Panc1 (cell line): ENCODE measurements around the gene MARK4. TPM values are rescaled to one million over a fixed set of nuclear protein-coding genes. Genes with fewer than 3 reads are reported as not detected.

Experiments
- ATAC-seq: fragments of 200-7000 bp; cut with Tn5 transposase; 2 replicates; pipeline ENCODE4 v1.9.1; 2020; ENCODE audit warnings: mild to moderate bottlenecking, moderate library complexity
- BruUV-seq: library from RNA; stranded (reverse); fragments of 400-500 nt; replicated peaks from 2 replicates; lab custom pipeline; 2021; lab: Mats Ljungman, UMichigan
- CTCF ChIA-PET: fragments of 300-600 bp; sonication (Branson Sonifier 250); formaldehyde crosslinking; loops from one replicate; lab custom pipeline; 2022; ENCODE audit warnings: antibody characterized with exemption; lab: Charles Lee
- POLR2A ChIA-PET: fragments of 300-600 bp; sonication (Branson Sonifier 250); formaldehyde crosslinking; loops from one replicate; lab custom pipeline; 2022; ENCODE audit warnings: antibody characterized with exemption; lab: Charles Lee
- DNase-seq: peaks from one replicate; pipeline ENCODE4 v3.0.0-alpha.2; 2010; ENCODE audit warnings: low read depth, low spot score
- H3K27ac ChIP-seq: 2 replicates; pipeline ENCODE4 v1.5.1; 2011; ENCODE audit warnings: mild to moderate bottlenecking, low read length, inconsistent platforms
- H3K27me3 ChIP-seq: fragments of 200-500 bp; sonication (Bioruptor generic); 2 replicates; pipeline ENCODE4 v1.6.0; 2014; ENCODE audit warnings: low read length, inconsistent platforms; ENCODE audit not compliant: control insufficient read depth, insufficient read depth
- H3K36me3 ChIP-seq: fragments of 200-500 bp; sonication (Bioruptor generic); 2 replicates; pipeline ENCODE4 v1.5.1; 2014; ENCODE audit warnings: inconsistent platforms, mild to moderate bottlenecking, low read length, moderate library complexity; ENCODE audit not compliant: control insufficient read depth, insufficient read depth
- H3K4me1 ChIP-seq: 2 replicates; pipeline ENCODE4 v1.5.1; 2011; ENCODE audit warnings: inconsistent platforms, mild to moderate bottlenecking, low read length, moderate library complexity; ENCODE audit not compliant: control insufficient read depth, insufficient read depth
- H3K4me3 ChIP-seq, 2 experiments: 2 replicates each; pipeline ENCODE4 v1.5.1; 2011 to 2012; ENCODE audit warnings: low read depth in 2 of 2, low read length in 2 of 2, mild to moderate bottlenecking in 2 of 2, inconsistent platforms in 1 of 2, moderate library complexity in 1 of 2
- H3K9me3 ChIP-seq: fragments of 200-500 bp; sonication (Bioruptor generic); 2 replicates; pipeline ENCODE4 v1.5.1; 2014; ENCODE audit warnings: low read depth, mild to moderate bottlenecking, inconsistent platforms, low read length, moderate library complexity; ENCODE audit not compliant: control insufficient read depth, insufficient read depth
- CTCF ChIP-seq: fragments of 450-650 bp; IDR thresholded peaks from 2 replicates; pipeline ENCODE4 v1.5.1; 2017; ENCODE audit warnings: mild to moderate bottlenecking
- POLR2AphosphoS5 ChIP-seq: IDR thresholded peaks from 2 replicates; pipeline ENCODE4 v1.6.1; 2012; ENCODE audit warnings: mild to moderate bottlenecking, low read depth, low read length, moderate library complexity
- REST ChIP-seq, 2 experiments: IDR thresholded peaks; 2 replicates each; pipeline ENCODE4 v1.6.1; 2011 to 2012; ENCODE audit warnings: low read depth in 2 of 2, control low read depth in 1 of 2, low read length in 1 of 2, mild to moderate bottlenecking in 1 of 2, moderate library complexity in 1 of 2; ENCODE audit not compliant: insufficient read depth in 1 of 2
- SIN3A ChIP-seq: IDR thresholded peaks from 2 replicates; pipeline ENCODE4 v1.6.1; 2012; ENCODE audit warnings: low read depth, mild to moderate bottlenecking, low read length, moderate library complexity, borderline replicate concordance; ENCODE audit not compliant: insufficient read depth
- TCF7L2 ChIP-seq: IDR thresholded peaks from 2 replicates; pipeline ENCODE4 v1.6.1; 2011; ENCODE audit warnings: mild to moderate bottlenecking, low read depth, low read length, inconsistent platforms
- in situ Hi-C: cut with HindIII; loops from 2 replicates; pipeline ENCODE4 v1.10.0; 2016; ENCODE audit warnings: low sequenced_read_pairs, low pct_unique_long_range_greater_than_20kb
- intact Hi-C: fragments of 100-400 bp; cut with micrococcal nuclease; formaldehyde crosslinking; loops from one replicate; pipeline ENCODE4 v1.10.0; 2022; ENCODE audit not compliant: unreplicated experiment
- total RNA-seq: library from RNA; stranded (reverse); gene quantifications from one replicate; pipeline ENCODE4 v1.2.1, GENCODE V29; 2021; ENCODE audit not compliant: unreplicated experiment

Gene MARK4
- total RNA-seq, 1 experiment from 2014 or later, result 21.6 TPM

- no TSS peak for BruUV-seq
- intact Hi-C loops, result no loop called here
- CTCF ChIA-PET, result no interaction called here
These were observed 64.2 kb downstream of the MARK4 start for GRCh38 chr19:45315304-45315703.

DNA sequence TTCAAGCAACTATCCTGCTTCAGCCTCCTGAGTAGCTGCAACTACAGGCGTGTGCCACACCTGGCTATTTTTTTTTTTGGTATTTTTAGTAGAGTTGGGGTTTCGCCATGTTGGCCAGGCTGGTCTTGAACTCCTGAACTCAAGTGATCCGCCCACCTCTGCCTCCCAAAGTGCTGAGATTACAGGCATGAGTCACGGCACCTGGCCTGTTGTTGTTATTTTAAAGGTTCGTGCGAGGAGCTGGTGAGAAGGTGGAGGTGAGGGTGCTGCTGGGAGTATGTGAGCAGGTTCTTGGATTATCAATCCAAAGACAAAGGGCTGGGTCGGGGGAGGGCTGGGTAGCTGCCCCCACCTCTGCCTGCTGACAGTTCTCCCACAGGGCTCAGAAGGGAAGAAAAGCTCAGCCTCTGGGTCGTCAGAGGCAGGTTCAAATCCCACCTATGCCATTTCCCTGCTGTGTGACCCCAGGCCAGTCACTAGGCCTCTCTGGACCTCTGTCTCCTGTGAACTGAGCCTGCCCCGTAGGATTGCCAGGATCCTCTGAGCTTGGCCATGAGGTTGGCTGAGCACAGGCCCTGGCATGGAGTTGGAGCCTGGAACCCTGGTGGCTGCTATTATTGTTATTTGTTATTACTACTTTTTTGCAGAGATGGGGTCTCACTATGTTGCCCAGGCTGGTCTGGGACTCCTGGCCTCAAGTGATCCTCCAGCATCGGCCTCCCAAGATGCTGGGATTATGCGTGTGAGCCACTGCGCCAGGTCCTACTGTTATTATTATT is 70.1 kb downstream of the MARK4 start:
- intact Hi-C loops, result loop anchor here (10.0 kb wide), 1 partner anchor 66 kb away; the partner anchor contains the start of gene MARK4
- ChIA-PET CTCF (interaction anchor here (0.7 kb wide), 1 partner anchor 72 kb away, joined by 3 read pairs; no protein-coding TSS in a partner anchor), POLR2A (no interaction called here)
- in situ Hi-C loops, result no loop called here
- no TSS peak for BruUV-seq
- no peak overlapping the region for H3K27ac ChIP-seq
- H3K36me3 ChIP-seq, result no peaks in the 10 kb centered on the region
- no peak for DNase-seq
- no peaks in the 10 kb centered on the region for H3K9me3 ChIP-seq
- ATAC-seq, result no peak
- peaks cover 7% of the 10 kb centered on the region; the same call in 1 of the 2 replicates for H3K4me1 ChIP-seq
- no peak overlapping the region for H3K4me3 ChIP-seq
- no peaks in the 10 kb centered on the region for H3K27me3 ChIP-seq
- TF ChIP-seq SIN3A (no peak), CTCF (no peak), POLR2AphosphoS5 (no peak), TCF7L2 (no peak)

More at GRCh38 chr19:45315304-45315703, 64.2 kb downstream of the MARK4 start:
- POLR2A ChIA-PET, result no interaction called here
- no peaks in the 10 kb centered on the region for H3K9me3 ChIP-seq
- no peaks in the 10 kb centered on the region for H3K36me3 ChIP-seq
- H3K27me3 ChIP-seq, result no peaks in the 10 kb centered on the region
- no peak for DNase-seq
- H3K27ac ChIP-seq, result no peak overlapping the region
- H3K4me3 ChIP-seq, result no peak overlapping the region
- ATAC-seq, result no peak
- in situ Hi-C loops, result no loop called here
- no peaks in the 10 kb centered on the region for H3K4me1 ChIP-seq
- TF ChIP-seq SIN3A, result no peak
- TF ChIP-seq CTCF, result no peak
- TF ChIP-seq POLR2AphosphoS5, result no peak
- TF ChIP-seq TCF7L2, result no peak
- no peak for TF ChIP-seq REST (IDR thresholded peaks at IDR 0.05; ENCODE audit: insufficient read depth in 1 of 2, low read depth in 2 of 2, low read length in 1 of 2)
